K562 (cell line): ENCODE data around the gene OSBPL7. TPM values are rescaled to one million over a fixed set of nuclear protein-coding genes. Genes with fewer than 3 reads are reported as not detected.
A peak's percentile ranks its signal among the peaks of the same experiment; 100 is the strongest.

Experiments
- AFF1 ChIP-seq, 2 experiments: fragments of 450-650 bp; IDR thresholded peaks; 2 replicates each; pipeline ENCODE4 v1.6.1; 2018; ENCODE audit warnings: mild to moderate bottlenecking in 2 of 2, low read depth in 1 of 2; ENCODE audit not compliant: partially characterized antibody in 2 of 2
- COPS2 ChIP-seq: fragments of 450-650 bp; conservative IDR thresholded peaks from 2 replicates; pipeline ENCODE4 v1.6.1; 2016; ENCODE audit warnings: mild to moderate bottlenecking, moderate library complexity
- DMBX1 ChIP-seq: fragments of 250-450 bp; sonication (Bioruptor Pico); IDR thresholded peaks from 2 replicates; pipeline ENCODE4 v1.8.0; 2022; ENCODE audit warnings: inconsistent platforms, mild to moderate bottlenecking, moderate library complexity, borderline replicate concordance
- RBBP5 ChIP-seq: fragments of 200-600 bp; sonication (generic); IDR thresholded peaks from 2 replicates; pipeline ENCODE4 v1.6.1; 2012; ENCODE audit warnings: borderline replicate concordance, mild to moderate bottlenecking, low read length, control low read depth, inconsistent platforms; ENCODE audit not compliant: insufficient read depth, poor library complexity, severe bottlenecking
- SPI1 ChIP-seq: IDR thresholded peaks from 2 replicates; pipeline ENCODE4 v1.6.1; 2011; ENCODE audit warnings: low read depth, low read length, control low read depth, borderline replicate concordance
- ZNF134 ChIP-seq: fragments of 250-450 bp; sonication (Bioruptor Pico); conservative IDR thresholded peaks from 2 replicates; pipeline ENCODE4 v1.4.0; 2020
- ZNF274 ChIP-seq: IDR thresholded peaks from 2 replicates; pipeline ENCODE4 v1.6.1; 2011; ENCODE audit warnings: low read depth, mild to moderate bottlenecking, low read length, moderate library complexity, borderline replicate concordance
- polyA plus RNA-seq, 8 experiments: library from polyadenylated mRNA; depleted of rRNA in 4 of 8; stranded (reverse) in 5 of 8; unstranded in 3 of 8; fragments of >200 nt; fragmentation: Nextera tagmentation in 2 of 8; fragmentation: Illumina TruSeq in 1 of 8; extraction: Ambion mirVana in 2 of 8; extraction: Trizol in 1 of 8; gene quantifications; 2 replicates each; pipeline versions ENCODE4 v1.2.1 to v1.2.3, GENCODE V29; 2011 to 2014; ENCODE audit warnings: inconsistent platforms in 1 of 8, missing spikeins in 1 of 8
- total RNA-seq, 7 experiments: library from RNA; depleted of rRNA in 6 of 7; stranded (reverse); fragments of >200 nt in 6 of 7; fragmentation: Illumina TruSeq in 2 of 7; extraction: Trizol in 2 of 7; gene quantifications; 2 replicates each; pipeline versions ENCODE4 v1.2.1 to v1.2.3, GENCODE V29; 2011 to 2021; ENCODE audit warnings: low replicate concordance in 1 of 7
- TF ChIP-seq, protein P1 (sequence below), 2 experiments: fragments of 150-350 bp in 1 of 2; IDR thresholded peaks; 2 replicates each; pipeline ENCODE4 v1.6.1; 2012 to 2016; ENCODE audit warnings: low read depth in 2 of 2, low read length in 2 of 2, mild to moderate bottlenecking in 1 of 2, moderate library complexity in 1 of 2

OSBPL7 gene
- total and polyA plus RNA-seq, 9 of the 15 experiments (the other 6 are each of a cell fraction or from before 2014, with no cell fraction given), result 0.32 to 11.9 (median 5.8) TPM

- TF ChIP-seq, protein P1, sequence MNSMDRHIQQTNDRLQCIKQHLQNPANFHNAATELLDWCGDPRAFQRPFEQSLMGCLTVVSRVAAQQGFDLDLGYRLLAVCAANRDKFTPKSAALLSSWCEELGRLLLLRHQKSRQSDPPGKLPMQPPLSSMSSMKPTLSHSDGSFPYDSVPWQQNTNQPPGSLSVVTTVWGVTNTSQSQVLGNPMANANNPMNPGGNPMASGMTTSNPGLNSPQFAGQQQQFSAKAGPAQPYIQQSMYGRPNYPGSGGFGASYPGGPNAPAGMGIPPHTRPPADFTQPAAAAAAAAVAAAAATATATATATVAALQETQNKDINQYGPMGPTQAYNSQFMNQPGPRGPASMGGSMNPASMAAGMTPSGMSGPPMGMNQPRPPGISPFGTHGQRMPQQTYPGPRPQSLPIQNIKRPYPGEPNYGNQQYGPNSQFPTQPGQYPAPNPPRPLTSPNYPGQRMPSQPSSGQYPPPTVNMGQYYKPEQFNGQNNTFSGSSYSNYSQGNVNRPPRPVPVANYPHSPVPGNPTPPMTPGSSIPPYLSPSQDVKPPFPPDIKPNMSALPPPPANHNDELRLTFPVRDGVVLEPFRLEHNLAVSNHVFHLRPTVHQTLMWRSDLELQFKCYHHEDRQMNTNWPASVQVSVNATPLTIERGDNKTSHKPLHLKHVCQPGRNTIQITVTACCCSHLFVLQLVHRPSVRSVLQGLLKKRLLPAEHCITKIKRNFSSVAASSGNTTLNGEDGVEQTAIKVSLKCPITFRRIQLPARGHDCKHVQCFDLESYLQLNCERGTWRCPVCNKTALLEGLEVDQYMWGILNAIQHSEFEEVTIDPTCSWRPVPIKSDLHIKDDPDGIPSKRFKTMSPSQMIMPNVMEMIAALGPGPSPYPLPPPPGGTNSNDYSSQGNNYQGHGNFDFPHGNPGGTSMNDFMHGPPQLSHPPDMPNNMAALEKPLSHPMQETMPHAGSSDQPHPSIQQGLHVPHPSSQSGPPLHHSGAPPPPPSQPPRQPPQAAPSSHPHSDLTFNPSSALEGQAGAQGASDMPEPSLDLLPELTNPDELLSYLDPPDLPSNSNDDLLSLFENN (IDR thresholded peaks at IDR 0.05; ENCODE audit: low read depth in 2 of 2, low read length in 2 of 2), result no peak
- TF ChIP-seq AFF1 (IDR thresholded peaks at IDR 0.05; ENCODE audit: low read depth in 1 of 2, partially characterized antibody in 2 of 2) (no peak), ZNF134 (CRISPR knock-in tag) (no peak), COPS2 (no peak), DMBX1 (CRISPR knock-in tag) (no peak), ZNF274 (no peak), SPI1 (peak; percentile 70; the same call in 1 of the 2 replicates), RBBP5 (no peak)
These were observed 10.3 kb upstream of the OSBPL7 start (continued) for GRCh38 chr17:47831934-47832327.
